HG03439 (cell line): ENCODE measurements around the gene RTN4IP1.

ENCODE experiments used
- ATAC-seq: cut with Tn5 transposase; IDR thresholded peaks from one replicate; pipeline ENCODE4 v1.9.1; 2021; ENCODE audit warnings: mild to moderate bottlenecking, moderate library complexity; ENCODE audit not compliant: unreplicated experiment

The RTN4IP1 gene

GRCh38 chr6:106629103-106629858 lies at the start of gene RTN4IP1, which contains the start of gene QRSL1:
Gene RTN4IP1 (minus strand): TSS chr6:106629498. CDS start chr6:106629021, 477 bp downstream.
Gene QRSL1 (plus strand): TSS chr6:106629578. CDS start chr6:106629682, 104 bp downstream.
- peak; percentile 85 for ATAC-seq

GRCh38 chr6:106677282-106677681 lies 48.0 kb upstream of the RTN4IP1 start:
- ATAC-seq, result no peak

DNA sequence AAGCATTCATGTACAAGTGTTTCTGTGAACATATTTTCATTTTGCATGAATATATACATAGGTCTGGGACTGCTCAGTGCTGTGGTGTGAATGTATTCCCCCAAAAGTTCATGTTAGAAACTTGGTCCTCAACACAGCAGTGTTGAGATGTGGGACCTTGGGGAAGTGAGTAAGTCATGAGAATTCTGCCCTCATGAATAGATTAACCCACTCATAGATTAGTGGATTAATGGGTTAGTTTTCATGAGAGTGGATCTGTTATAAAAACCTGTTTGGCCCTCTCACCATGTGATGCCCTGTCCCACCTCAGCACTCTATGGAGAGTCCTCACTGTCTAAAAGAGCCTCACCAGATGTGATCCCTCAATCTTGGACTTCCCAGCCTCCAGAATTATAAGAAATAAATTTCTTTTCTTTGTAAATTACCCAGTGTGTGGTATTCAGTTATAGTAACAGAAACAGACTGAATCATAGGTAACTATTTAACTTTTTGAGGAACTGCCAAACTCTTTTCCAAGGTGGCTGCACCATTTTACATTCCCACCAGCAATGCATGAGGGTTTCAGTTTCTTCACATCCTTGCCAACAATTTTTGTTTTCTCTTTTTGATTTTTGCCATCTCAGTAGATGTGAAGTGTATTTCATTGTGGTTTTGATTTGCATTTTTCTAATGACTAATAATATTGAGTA lies 45.4 kb upstream of the RTN4IP1 start:
- ATAC-seq, result no peak

GRCh38 chr6:106671651-106672050 lies 42.4 kb upstream of the RTN4IP1 start:
- ATAC-seq, result no peak

DNA sequence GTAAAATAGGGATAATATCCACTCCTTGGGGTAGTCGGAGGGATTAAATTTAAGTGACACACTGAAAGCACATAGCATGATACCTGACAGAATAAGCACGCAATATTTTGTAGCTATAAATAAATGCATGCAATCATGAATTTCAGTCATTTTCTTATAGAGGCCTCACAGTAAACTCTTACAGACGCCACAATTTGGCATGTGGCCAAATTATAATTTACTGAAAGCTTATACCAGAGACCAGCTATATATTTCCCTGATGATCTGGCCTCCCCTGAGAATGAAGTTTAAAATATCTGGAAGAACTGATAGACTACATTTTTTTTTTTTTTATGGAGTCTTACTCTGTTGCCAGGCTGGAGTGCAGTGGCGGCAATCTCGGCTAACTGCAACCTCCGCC lies 40.9 kb upstream of the RTN4IP1 start:
- no peak for ATAC-seq

GRCh38 chr6:106667022-106667402 lies 37.7 kb upstream of the RTN4IP1 start:
- ATAC-seq, result no peak

DNA sequence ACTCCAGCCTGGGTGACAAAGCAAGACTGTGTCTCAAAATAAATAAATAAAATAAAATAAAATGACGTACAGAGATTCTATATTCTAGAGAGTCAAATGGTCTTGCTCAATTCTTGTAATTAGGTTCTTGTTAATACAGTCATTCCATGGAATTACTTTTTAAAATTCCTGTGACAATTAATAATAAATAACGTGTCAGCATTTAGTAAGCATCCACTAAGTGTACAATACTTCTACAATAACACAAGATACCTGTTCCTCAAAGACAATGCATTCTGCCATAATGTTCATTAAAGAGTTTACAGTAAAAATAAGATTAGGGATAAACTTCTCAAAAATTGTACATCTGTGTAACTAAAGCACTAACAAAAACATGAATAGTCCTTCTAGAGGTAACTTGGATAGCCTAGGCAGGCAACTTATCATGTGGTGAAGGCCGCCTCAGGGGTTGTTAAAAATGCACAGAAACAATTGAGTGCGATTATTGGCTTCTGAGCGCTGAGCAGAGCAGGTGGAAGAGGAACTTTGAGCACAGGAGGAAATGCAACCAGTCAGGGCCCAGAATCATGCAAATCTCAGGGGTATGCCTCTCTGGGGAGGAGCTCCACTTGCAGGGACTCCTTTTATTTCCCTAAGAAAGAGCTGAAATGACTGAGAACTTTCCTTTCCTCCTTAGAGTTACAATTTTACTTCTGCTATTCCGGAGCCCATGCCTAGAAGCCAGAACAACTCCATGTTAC lies 37.2 kb upstream of the RTN4IP1 start:
- no peak for ATAC-seq

DNA sequence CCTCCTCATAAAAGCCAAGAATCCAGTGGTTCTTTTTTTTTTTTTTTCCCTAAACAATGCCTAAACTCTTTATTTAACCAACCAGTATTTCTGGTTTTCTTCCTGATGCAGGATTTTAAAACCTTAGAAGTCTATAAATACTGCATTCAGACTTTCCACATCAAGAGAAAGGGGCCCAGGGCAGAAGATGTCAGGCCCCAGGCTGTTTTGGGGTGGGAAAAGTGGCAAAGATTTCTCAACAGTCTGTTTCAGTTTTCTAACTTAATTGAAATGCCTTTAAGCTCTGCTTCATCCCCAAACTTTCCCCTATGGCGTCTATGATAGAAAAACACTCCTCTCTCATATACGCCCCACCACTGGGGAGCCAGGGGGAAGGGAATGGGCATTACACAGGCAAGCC lies 33.2 kb upstream of the RTN4IP1 start:
- ATAC-seq, result no peak

- no peak for ATAC-seq
Observed at GRCh38 chr6:106659859-106660258, 30.6 kb upstream of the RTN4IP1 start.

GRCh38 chr6:106658469-106658868 lies 29.2 kb upstream of the RTN4IP1 start:
- ATAC-seq, result no peak

DNA sequence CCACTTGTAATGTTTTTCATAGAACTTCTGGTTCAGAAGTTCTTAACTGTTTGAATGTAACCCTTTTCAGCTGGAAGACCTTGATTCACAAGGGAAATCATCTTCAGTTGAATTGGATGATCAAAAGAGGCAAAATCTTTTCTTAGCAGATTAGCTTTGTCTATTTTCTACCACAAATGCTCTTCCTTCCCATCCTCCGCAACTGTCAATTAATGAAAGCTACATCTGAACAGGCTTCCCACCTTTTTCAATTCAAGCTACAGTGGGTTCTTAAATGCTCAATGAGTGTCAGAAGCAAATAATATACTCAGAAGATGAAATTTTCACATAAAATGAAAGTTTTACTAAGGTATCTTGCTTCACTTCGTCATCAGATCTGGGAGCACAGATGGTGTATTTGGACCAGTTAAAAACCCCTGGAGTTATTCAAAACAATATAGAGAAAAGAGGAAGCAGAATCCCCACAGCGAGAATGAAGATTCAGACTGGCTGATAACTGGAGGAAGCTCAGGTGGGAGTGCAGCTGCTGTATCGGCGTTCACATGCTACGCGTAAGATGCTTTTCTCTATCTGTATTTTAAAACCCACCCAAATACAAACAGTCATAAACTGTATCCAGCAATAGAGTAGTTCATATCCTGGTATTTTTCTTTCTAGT lies 19.5 kb upstream of the RTN4IP1 start:
- ATAC-seq, result no peak

DNA sequence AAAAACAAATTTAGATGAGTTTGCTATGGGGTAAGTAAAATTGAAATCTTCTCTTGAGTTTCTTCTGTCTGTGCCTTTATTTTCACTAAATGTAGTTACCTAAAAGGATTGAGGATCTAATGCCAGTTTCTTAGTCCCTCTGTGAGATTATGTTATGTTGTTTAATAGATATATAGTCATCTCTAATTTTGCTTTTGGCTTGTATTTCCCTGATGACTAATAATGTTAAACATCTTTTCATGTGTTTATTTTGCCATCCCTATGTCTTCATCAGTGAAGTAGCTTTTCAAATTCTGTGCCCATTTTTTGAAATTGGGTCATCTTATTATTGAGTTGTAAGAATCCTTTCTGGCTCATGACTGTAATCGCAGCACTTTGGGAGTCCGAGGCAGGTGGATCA lies 13.8 kb upstream of the RTN4IP1 start:
- ATAC-seq, result no peak

DNA sequence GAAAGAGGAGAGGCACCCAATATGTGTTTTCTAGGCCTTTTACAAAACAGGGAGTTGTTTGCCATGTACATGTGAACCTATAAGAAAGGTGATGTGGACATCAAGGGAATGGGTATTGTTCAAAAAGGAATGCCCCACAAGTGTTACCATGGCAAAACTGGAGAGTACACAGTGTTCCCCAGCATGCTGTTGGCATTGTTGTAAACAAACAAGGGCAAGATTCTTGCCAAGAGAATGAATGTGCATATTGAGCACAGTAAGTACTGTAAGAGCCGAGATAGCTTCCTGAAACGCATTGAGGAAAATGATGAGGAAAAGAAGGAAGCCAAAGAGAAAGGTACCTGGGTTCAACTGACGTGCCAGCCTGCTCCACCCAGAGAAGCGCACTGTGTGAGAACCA lies 13.2 kb upstream of the RTN4IP1 start:
- ATAC-seq, result no peak

DNA sequence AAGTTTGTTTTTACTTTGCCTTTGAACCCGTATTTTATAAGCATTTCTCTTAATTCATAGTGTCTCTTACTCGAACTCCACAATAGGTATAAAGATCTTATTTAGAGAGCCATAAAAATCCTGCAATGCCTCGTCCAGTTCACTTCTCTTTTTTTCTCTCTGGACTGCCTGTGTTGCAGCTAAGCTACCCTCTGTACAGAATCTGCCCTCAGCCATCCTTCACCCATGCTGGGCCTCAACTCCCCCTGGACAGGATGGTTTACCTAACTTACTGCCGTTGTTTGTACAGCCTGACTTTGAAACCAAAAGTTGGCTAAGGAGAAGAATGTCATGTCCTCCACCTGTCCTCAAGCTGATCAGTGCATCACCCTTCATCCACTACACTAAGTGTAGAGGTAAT lies 10.5 kb upstream of the RTN4IP1 start:
- ATAC-seq, result no peak

- ATAC-seq, result peak; percentile 55
Observed at GRCh38 chr6:106637717-106638341, 8.5 kb upstream of the RTN4IP1 start.

- peak; percentile 20 for ATAC-seq
Observed at GRCh38 chr6:106637051-106637716, 7.9 kb upstream of the RTN4IP1 start.

- no peak for ATAC-seq
Observed at GRCh38 chr6:106634565-106634964, 5.3 kb upstream of the RTN4IP1 start.

GRCh38 chr6:106631346-106631745 lies 2.0 kb upstream of the RTN4IP1 start:
- ATAC-seq, result no peak

- ATAC-seq, result no peak
Observed at GRCh38 chr6:106630366-106630765, 1.1 kb upstream of the RTN4IP1 start.

GRCh38 chr6:106629859-106630163 lies 513 bp upstream of the RTN4IP1 start:
- no peak for ATAC-seq
